Measurements from ENCODE around the gene DCUN1D4.

DCUN1D4 gene

GRCh38 chr4:51843309-51844152 is 578 bp downstream of the DCUN1D4 start:
- peaks cover 13% of the 10 kb centered on the region for H3K4me1 ChIP-seq (ENCODE audit: insufficient read depth, low read length)
- H3K27me3 ChIP-seq (ENCODE audit: control insufficient read depth in 1 of 2, insufficient read depth in 2 of 2, low read length in 2 of 2), result no peaks in the 10 kb centered on the region
- peak overlapping the region; percentile 98 for H3K27ac ChIP-seq (ENCODE audit: low read depth, low read length)
- H3K9me3 ChIP-seq (ENCODE audit: low read length), result no peaks in the 10 kb centered on the region
- no peaks in the 10 kb centered on the region for H3K36me3 ChIP-seq (ENCODE audit: insufficient read depth, low read length)
- H3K9ac ChIP-seq (ENCODE audit: low read length), result peak overlapping the region; percentile 76
- peak overlapping the region; percentile 54 to 88 for H3K4me3 ChIP-seq (ENCODE audit: low read depth in 1 of 2, low read length in 2 of 2)

GRCh38 chr4:51844153-51845054 is 1.5 kb downstream of the DCUN1D4 start:
- Histone ChIP-seq H3K9me3 (ENCODE audit: low read length) (no peaks in the 10 kb centered on the region), H3K27ac (ENCODE audit: low read depth, low read length) (peak overlapping the region; percentile 98), H3K9ac (ENCODE audit: low read length) (peak overlapping the region; percentile 76), H3K4me3 (ENCODE audit: low read depth in 1 of 2, low read length in 2 of 2) (peak overlapping the region; percentile 53 to 88), H3K27me3 (ENCODE audit: control insufficient read depth in 1 of 2, insufficient read depth in 2 of 2, low read length in 2 of 2) (no peaks in the 10 kb centered on the region), H3K4me1 (ENCODE audit: insufficient read depth, low read length) (peaks cover 13% of the 10 kb centered on the region), H3K36me3 (ENCODE audit: insufficient read depth, low read length) (no peaks in the 10 kb centered on the region)

- Histone ChIP-seq H3K27me3 (ENCODE audit: control insufficient read depth in 1 of 2, insufficient read depth in 2 of 2, low read length in 2 of 2) (no peaks in the 10 kb centered on the region), H3K9ac (ENCODE audit: low read length) (no peak overlapping the region), H3K4me3 (ENCODE audit: low read depth in 1 of 2, low read length in 2 of 2) (peak overlapping the region; percentile 53 to 88), H3K27ac (ENCODE audit: low read depth, low read length) (peak overlapping the region; percentile 98), H3K4me1 (ENCODE audit: insufficient read depth, low read length) (peaks cover 13% of the 10 kb centered on the region), H3K9me3 (ENCODE audit: low read length) (no peaks in the 10 kb centered on the region), H3K36me3 (ENCODE audit: insufficient read depth, low read length) (no peaks in the 10 kb centered on the region)
These were observed 2.1 kb downstream of the DCUN1D4 start for GRCh38 chr4:51845055-51845426.

- no peaks in the 10 kb centered on the region for H3K36me3 ChIP-seq (ENCODE audit: insufficient read depth, low read length)
- no peak overlapping the region for H3K9ac ChIP-seq (ENCODE audit: low read length)
- no peaks in the 10 kb centered on the region for H3K27me3 ChIP-seq (ENCODE audit: control insufficient read depth in 1 of 2, insufficient read depth in 2 of 2, low read length in 2 of 2)
- peaks cover 19% of the 10 kb centered on the region for H3K4me1 ChIP-seq (ENCODE audit: insufficient read depth, low read length)
- no peak overlapping the region for H3K27ac ChIP-seq (ENCODE audit: low read depth, low read length)
- no peaks in the 10 kb centered on the region for H3K9me3 ChIP-seq (ENCODE audit: low read length)
- H3K4me3 ChIP-seq (ENCODE audit: low read depth in 1 of 2, low read length in 2 of 2), result no peak overlapping the region
These were observed 2.8 kb downstream of the DCUN1D4 start for GRCh38 chr4:51845711-51846110.

- H3K27ac ChIP-seq (ENCODE audit: low read depth, low read length), result no peak overlapping the region
- H3K9me3 ChIP-seq (ENCODE audit: low read length), result no peaks in the 10 kb centered on the region
- H3K4me1 ChIP-seq (ENCODE audit: insufficient read depth, low read length), result peaks cover 39% of the 10 kb centered on the region
- H3K36me3 ChIP-seq (ENCODE audit: insufficient read depth, low read length), result no peaks in the 10 kb centered on the region
- no peak overlapping the region for H3K4me3 ChIP-seq (ENCODE audit: low read depth in 1 of 2, low read length in 2 of 2)
- H3K9ac ChIP-seq (ENCODE audit: low read length), result no peak overlapping the region
- no peaks in the 10 kb centered on the region for H3K27me3 ChIP-seq (ENCODE audit: control insufficient read depth in 1 of 2, insufficient read depth in 2 of 2, low read length in 2 of 2)
These were observed 6.5 kb downstream of the DCUN1D4 start for GRCh38 chr4:51849430-51849829.

- Histone ChIP-seq H3K27me3 (ENCODE audit: control insufficient read depth in 1 of 2, insufficient read depth in 2 of 2, low read length in 2 of 2) (no peaks in the 10 kb centered on the region), H3K9me3 (ENCODE audit: low read length) (no peaks in the 10 kb centered on the region), H3K27ac (ENCODE audit: low read depth, low read length) (no peak overlapping the region), H3K9ac (ENCODE audit: low read length) (no peak overlapping the region), H3K4me3 (ENCODE audit: low read depth in 1 of 2, low read length in 2 of 2) (no peak overlapping the region), H3K36me3 (ENCODE audit: insufficient read depth, low read length) (no peaks in the 10 kb centered on the region), H3K4me1 (ENCODE audit: insufficient read depth, low read length) (peaks cover 36% of the 10 kb centered on the region)
These were observed 7.3 kb downstream of the DCUN1D4 start for GRCh38 chr4:51850294-51850693.

GRCh38 chr4:51851090-51851936 is 8.4 kb downstream of the DCUN1D4 start:
- Histone ChIP-seq H3K27me3 (ENCODE audit: control insufficient read depth in 1 of 2, insufficient read depth in 2 of 2, low read length in 2 of 2) (no peaks in the 10 kb centered on the region), H3K9me3 (ENCODE audit: low read length) (no peaks in the 10 kb centered on the region), H3K4me1 (ENCODE audit: insufficient read depth, low read length) (peaks cover 40% of the 10 kb centered on the region), H3K9ac (ENCODE audit: low read length) (no peak overlapping the region), H3K36me3 (ENCODE audit: insufficient read depth, low read length) (no peaks in the 10 kb centered on the region), H3K4me3 (ENCODE audit: low read depth in 1 of 2, low read length in 2 of 2) (no peak overlapping the region), H3K27ac (ENCODE audit: low read depth, low read length) (no peak overlapping the region)

GRCh38 chr4:51851937-51852290 is 9.0 kb downstream of the DCUN1D4 start:
- H3K27ac ChIP-seq (ENCODE audit: low read depth, low read length), result no peak overlapping the region
- H3K9me3 ChIP-seq (ENCODE audit: low read length), result no peaks in the 10 kb centered on the region
- no peak overlapping the region for H3K4me3 ChIP-seq (ENCODE audit: low read depth in 1 of 2, low read length in 2 of 2)
- H3K36me3 ChIP-seq (ENCODE audit: insufficient read depth, low read length), result no peaks in the 10 kb centered on the region
- peaks cover 44% of the 10 kb centered on the region for H3K4me1 ChIP-seq (ENCODE audit: insufficient read depth, low read length)
- H3K9ac ChIP-seq (ENCODE audit: low read length), result no peak overlapping the region
- H3K27me3 ChIP-seq (ENCODE audit: control insufficient read depth in 1 of 2, insufficient read depth in 2 of 2, low read length in 2 of 2), result no peaks in the 10 kb centered on the region

- no peaks in the 10 kb centered on the region for H3K27me3 ChIP-seq (ENCODE audit: control insufficient read depth in 1 of 2, insufficient read depth in 2 of 2, low read length in 2 of 2)
- no peaks in the 10 kb centered on the region for H3K36me3 ChIP-seq (ENCODE audit: insufficient read depth, low read length)
- H3K9ac ChIP-seq (ENCODE audit: low read length), result no peak overlapping the region
- H3K4me3 ChIP-seq (ENCODE audit: low read depth in 1 of 2, low read length in 2 of 2), result no peak overlapping the region
- no peak overlapping the region for H3K27ac ChIP-seq (ENCODE audit: low read depth, low read length)
- H3K9me3 ChIP-seq (ENCODE audit: low read length), result no peaks in the 10 kb centered on the region
- H3K4me1 ChIP-seq (ENCODE audit: insufficient read depth, low read length), result peaks cover 43% of the 10 kb centered on the region
These were observed 10.2 kb downstream of the DCUN1D4 start for GRCh38 chr4:51853027-51853682.

- peaks cover 57% of the 10 kb centered on the region for H3K4me1 ChIP-seq (ENCODE audit: insufficient read depth, low read length)
- no peaks in the 10 kb centered on the region for H3K36me3 ChIP-seq (ENCODE audit: insufficient read depth, low read length)
- no peaks in the 10 kb centered on the region for H3K27me3 ChIP-seq (ENCODE audit: control insufficient read depth in 1 of 2, insufficient read depth in 2 of 2, low read length in 2 of 2)
- H3K27ac ChIP-seq (ENCODE audit: low read depth, low read length), result no peak overlapping the region
- no peak overlapping the region for H3K9ac ChIP-seq (ENCODE audit: low read length)
- H3K4me3 ChIP-seq (ENCODE audit: low read depth in 1 of 2, low read length in 2 of 2), result no peak overlapping the region
- no peaks in the 10 kb centered on the region for H3K9me3 ChIP-seq (ENCODE audit: low read length)
These were observed 12.3 kb downstream of the DCUN1D4 start for GRCh38 chr4:51855270-51855669.
